ENCODE measurements around the gene CHRNG.

Gene CHRNG

DNA sequence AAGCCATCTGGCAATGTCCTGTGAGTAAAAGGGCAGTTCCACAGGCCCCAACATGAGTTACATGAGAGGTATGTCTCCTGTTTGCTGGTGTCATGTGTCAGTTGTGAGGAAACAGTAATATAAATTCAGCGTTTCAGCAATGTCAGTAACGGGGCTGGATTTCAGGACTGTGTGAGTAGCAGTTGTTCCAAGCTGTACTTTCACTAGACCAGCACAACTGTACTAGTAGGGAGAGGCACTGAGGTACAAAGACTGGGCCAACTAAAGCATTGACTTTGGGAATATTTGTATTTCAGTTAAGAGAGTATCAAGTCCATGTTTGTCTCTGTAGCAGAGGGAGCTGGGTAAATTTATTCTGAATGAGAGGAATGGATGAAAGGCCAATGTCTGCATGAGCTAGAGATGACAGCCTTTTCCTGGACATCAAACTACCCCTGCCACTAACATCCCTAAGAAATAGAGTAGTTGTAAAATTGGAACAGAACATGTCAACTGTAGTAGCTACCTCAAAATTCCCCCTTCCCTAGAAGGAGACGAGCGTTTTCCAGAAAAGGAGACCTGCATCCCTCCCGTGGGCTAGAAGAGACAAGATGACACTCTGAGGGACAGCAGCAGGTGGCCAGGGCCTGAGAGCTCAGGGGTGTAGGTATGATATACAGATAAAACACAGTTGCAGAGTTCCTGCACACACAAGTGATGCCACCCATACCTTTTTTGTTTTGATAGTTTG, 35.3 kb downstream of the CHRNG start:
- DNase-seq (ENCODE audit: low read depth in 1 of 2, low spot score in 1 of 2), result no peak

DNA sequence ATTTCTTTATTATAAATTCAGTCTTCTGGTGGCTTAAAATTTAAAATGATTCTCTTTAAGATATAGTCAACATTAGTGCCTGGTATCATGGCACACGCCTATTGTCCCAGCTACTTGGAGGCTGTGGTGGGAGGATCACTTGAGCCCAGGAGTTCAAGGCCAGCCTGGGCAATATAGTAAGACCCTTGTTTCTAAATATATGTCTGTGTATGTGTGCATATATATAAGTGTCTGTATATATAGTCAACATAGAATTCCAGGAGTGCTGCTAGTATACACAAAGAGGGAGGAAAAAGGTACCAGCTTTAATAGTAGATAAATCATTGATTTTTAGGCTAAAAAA, 35.9 kb downstream of the CHRNG start:
- DNase-seq (ENCODE audit: low read depth in 1 of 2, low spot score in 1 of 2), result no peak

DNA sequence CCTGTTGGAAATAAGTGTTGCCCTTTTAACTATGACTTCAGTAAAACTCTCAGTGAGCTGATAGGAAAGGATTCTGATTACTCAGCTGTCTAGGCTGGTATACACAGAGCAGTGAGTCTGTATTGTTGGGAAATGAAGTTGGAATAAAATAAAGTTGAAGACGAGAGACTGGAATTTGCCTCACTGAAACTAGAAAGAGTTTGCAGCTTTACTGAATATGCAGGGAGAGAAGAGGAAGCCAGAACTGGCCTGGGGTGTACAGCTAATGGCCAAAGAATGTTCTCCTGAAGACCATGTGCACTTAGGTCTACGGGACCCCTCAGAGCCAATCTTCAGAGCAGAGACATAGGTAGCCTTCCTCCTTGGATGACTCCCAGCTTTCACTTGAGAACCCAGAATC, 37.5 kb downstream of the CHRNG start:
- DNase-seq (ENCODE audit: low read depth in 1 of 2, low spot score in 1 of 2), result no peak

DNA sequence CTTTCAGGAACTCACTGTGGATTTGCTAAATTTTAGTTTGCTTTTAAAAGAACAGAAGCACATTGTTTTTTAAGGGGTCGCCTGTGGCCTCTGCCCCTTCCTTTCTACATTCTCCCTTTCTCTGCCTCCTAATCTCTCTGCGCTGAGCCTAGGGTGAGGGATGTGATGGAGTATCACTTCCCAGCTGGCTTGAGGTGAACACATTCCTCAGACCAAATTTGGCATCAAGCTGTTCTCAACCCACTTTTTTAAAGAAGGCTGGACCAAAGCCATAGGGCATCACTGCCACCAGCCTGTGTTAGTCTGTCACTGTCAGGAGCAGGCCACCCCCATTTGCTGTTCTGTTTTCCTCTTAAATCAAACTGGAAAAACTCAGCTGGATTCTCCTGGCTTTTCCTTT, 38.3 kb downstream of the CHRNG start:
- no peak for DNase-seq (ENCODE audit: low read depth in 1 of 2, low spot score in 1 of 2)

DNA sequence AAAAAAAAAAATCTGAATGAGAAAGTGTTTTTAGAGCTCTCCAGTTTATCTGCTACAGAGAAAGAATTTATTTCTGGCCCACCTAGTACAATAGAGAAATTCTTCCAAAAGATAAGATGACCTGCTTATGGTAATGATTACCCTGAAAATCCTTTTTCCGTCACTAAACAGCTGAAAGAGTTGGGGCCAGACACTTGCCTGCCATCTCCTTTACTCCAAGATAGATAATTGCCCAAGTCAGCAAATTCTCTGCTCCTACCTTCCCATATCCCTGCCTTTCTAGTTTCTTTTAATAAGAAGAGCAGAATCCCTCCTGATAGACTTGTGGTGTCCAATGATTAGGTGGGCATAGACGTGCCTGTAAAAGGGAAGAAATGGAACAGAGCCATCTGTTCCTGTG, 39.1 kb downstream of the CHRNG start:
- DNase-seq (ENCODE audit: low read depth in 1 of 2, low spot score in 1 of 2), result no peak

DNA sequence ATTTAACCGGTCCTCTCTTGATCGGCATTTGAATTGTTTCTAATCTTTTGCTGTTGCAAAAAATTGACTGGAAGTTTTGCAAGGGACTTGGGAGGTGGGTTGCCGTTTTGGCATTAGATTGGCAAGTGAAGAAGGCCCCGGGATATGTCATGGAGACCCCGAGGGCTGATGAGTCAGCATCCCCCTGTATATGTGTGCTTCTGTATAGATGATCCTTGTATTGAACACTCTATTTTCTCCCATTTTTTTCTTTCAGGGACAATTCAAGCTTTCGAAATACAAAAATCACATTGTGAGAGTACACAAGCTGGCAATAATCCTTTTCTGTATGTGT, 41.1 kb downstream of the CHRNG start:
- DNase-seq (ENCODE audit: low read depth in 1 of 2, low spot score in 1 of 2), result no peak

DNA sequence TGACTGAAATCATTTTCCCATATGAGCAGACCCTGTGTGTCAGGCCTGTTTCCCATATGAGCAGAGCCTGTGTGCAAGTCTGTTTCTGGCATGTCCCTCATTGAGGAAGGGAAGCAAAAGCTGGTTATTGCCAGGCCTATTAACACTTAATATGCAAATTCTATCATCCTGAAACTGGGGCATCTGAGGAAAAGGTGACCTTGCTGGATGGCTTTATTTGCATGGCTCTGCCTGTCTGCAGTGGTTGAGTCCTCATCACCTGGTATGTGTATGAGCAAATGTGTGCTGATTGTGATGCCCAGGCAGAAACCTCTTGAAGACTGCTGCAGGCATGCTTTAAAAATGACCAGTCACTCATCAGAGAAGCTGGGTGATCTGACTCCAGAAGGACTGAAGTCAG, 42.2 kb downstream of the CHRNG start:
- no peak for DNase-seq (ENCODE audit: low read depth in 1 of 2, low spot score in 1 of 2)

DNA sequence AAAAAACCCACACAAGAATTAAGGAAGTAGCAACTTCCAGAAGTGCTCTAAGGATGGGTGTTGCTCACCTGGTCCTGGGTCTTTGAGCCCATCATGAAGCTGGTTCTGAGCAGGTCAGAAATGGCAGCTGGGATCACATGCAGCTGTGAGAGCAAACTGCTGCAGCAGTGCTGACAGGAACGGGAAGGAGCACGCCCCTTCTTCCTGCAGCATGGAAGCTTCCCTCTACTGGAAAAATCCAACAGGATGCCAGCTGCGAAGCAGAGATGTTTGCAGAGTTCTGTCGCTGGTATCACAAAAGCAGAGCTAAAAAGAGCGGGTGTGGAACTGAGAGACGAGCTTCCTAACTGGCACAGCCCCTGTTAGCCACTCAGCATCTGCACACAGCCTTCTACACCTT, 44.7 kb downstream of the CHRNG start:
- DNase-seq (ENCODE audit: low read depth in 1 of 2, low spot score in 1 of 2), result no peak

DNA sequence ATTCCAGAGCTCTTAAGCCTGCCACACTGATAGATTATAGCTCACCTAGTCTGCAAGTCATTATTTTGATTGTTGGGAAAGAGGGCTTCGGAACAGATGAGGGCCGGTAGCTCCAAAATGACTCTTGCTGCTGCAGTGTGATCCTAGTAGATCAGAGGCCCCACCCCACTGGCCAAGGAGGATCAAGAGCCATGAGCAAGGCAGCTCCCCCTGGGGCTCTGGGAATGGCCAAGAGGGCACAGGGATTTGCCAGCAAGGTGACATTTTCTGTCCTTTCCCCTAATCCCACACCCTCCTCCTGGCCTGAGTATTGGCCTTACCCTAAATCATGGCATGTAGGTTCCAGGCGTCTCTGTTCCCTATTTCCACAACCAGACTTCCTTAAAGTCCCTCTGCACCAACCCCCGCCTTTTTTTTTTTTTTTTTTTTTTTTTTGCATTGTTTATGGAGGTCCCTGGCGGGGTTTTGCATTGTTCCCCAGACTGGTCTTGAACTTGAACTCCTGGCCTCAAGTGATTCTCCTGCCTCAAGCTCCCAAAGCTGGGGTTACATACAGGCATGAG, 47.5 kb downstream of the CHRNG start:
- no peak for DNase-seq (ENCODE audit: low read depth in 1 of 2, low spot score in 1 of 2)

DNA sequence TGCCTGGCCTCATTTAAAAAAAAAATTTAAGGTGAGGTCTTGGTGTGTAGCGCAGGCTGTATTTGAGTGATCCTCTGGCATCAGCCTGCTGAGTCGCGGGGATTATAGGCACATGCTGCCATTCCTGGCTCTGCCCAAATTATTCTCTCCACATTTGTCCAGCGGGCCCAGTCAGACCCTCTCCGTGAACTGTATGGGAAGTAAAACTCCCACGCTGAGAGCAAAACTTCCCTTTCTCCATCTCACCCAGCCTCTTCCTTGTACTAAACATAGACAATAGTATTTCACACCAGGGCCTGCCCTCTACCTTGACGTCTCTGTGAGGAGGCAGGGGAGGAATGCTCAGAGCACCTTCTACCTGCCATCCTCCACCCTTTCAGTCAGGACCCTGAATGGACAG, 48.0 kb downstream of the CHRNG start:
- DNase-seq (ENCODE audit: low read depth in 1 of 2, low spot score in 1 of 2), result no peak

DNA sequence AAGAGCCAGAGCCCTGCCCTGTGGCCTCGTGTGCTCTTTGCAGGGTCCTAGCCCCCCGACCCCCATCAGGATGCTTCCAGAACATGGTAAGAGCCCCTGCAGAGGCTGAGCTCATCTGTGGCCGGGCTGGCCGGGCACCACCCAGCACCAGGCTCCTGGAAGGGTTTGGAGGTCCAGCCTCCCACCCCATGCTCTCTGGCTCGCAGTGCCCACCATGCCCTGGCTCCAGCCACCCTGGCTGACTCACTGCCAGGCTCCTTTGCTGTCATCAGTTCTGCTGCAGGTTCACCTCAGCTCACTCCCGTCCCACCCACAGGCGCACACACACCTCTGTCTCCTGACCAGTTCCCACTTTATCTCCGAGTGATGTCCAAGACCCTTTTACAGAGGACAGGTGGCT, 48.5 kb downstream of the CHRNG start:
- no peak for DNase-seq (ENCODE audit: low read depth in 1 of 2, low spot score in 1 of 2)

DNA sequence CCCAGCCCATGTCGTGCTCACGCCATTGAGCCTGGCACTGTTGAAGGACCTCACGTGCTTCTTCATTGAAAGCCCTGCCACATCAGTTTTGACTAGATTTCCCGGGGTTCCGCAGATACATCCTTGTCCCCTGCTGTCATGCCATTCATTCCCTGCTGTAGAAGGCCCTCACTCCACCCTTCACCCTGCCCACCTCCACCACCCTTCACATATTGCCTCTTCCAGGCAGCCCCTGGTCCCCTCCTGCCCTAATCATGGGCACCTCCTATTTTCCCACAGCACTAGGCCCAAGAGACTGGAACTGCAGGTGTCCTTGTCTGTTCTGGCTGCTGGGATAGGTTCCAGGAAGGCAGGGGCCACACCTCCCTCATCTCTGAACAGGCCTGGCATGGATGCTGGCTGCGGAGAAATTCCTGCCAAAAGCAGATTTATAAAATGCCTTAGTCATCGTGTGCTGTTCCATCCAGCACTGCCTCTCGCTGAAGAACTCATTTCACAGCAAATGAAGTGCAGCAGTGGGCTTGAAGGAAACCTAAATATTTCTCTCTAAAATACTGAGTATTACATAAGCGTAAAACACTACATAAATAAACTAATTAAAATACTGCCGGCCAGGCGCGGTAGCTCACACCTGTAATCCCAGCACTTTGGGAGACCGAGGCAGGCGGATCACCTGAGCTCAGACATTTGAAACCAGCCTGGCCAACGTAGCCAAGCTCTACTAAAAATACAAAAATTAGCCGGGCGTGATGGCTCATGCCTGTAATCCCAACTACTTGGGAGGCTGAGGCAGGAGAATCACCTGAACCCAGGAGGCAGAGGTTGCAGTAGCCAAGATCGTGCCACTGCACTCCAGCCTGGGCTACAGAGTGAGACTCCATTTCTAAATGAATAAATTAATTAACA, 49.4 kb downstream of the CHRNG start:
- no peak for DNase-seq (ENCODE audit: low read depth in 1 of 2, low spot score in 1 of 2)

DNA sequence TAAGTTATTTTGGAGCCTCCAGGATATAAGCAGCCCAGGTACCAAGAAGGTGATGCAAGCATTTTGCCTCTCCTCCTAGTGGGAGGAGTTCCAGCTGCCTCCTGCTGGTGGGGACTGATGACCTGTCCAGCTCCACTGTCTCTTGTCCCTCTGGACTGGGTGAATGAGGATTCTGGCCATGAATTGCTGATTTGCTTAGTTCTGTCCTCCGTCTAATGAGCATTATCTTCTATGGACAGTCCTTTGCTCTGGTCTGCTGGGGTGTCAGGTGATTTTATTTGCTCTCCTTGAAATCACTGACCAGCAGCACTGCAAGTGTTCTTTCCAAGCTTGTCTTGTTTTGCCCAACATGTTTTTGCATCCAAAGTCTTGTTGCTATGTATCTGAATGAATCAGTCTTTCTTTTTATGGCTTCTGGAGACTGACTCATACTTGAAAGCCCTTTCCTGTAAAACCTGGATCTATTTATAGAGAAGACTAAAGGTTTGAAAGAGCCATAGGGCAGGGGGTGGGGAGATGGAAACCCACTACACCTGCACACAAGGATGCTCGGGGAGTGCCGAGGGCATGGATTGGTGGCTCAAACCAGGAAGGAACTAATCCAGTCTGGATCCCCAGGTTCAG, 53.4 kb downstream of the CHRNG start:
- DNase-seq (ENCODE audit: low read depth in 1 of 2, low spot score in 1 of 2), result no peak

DNA sequence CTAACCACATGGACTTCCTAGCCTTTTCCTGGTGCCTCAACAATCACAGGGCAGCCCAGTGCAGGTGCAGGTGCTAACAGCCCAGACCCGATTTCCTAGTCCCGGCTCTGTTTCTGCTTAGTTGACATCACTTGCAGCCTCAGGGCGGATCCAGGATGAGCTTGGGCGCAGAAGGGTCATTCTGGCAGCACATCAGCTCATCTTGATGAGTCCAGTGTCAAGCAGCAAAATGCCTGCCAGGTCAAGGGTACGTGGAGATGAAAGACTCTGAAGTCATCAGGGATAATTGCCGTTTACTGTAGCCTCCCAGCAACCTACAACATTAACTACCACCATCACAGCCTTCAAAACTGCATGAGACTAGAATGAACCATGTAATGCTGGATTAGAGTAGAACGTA, 54.5 kb downstream of the CHRNG start:
- no peak for DNase-seq (ENCODE audit: low read depth in 1 of 2, low spot score in 1 of 2)

Measured in activated T-helper 1 cell treated with anti-CD3 and anti-CD28 coated beads, Interleukin-2, amount 50 U/mL, for 16 hours (primary cell).